Activated B cell treated with CpG ODN at 0.5 μM for 24 hours (primary cell): ENCODE results near the gene COG2. TPM values are rescaled to one million over a fixed set of nuclear protein-coding genes. Genes with fewer than 3 reads are reported as not detected.

Experiments
- ATAC-seq: fragments of 200-7000 bp; cut with Tn5 transposase; one replicate; pipeline ENCODE4 v1.10.0; 2021; ENCODE audit warnings: low read depth, mild to moderate bottlenecking, moderate library complexity
- CTCF ChIA-PET: fragments of 350-600 bp; sonication (Branson Sonifier 250); formaldehyde crosslinking; loops from one replicate; lab custom pipeline; 2021; ENCODE audit warnings: antibody characterized with exemption; lab: Charles Lee
- POLR2A ChIA-PET: fragments of 350-600 bp; sonication (Branson Sonifier 250); formaldehyde crosslinking; loops from one replicate; lab custom pipeline; 2021; ENCODE audit warnings: antibody characterized with exemption; lab: Charles Lee
- DNase-seq: peaks from one replicate; pipeline ENCODE4 v3.0.0; 2022
- H3K27ac Mint-ChIP-seq: one replicate; pipeline ENCODE4 v1.8.0; 2020; ENCODE audit warnings: mixed read lengths
- H3K27me3 Mint-ChIP-seq: one replicate; pipeline ENCODE4 v1.8.0; 2021; ENCODE audit warnings: mixed read lengths
- H3K36me3 Mint-ChIP-seq: one replicate; pipeline ENCODE4 v1.8.0; 2021; ENCODE audit warnings: low read depth, mixed read lengths
- H3K4me1 Mint-ChIP-seq: one replicate; pipeline ENCODE4 v1.8.0; 2021; ENCODE audit warnings: mixed read lengths
- H3K4me3 Mint-ChIP-seq: one replicate; pipeline ENCODE4 v1.8.0; 2020; ENCODE audit warnings: mild to moderate bottlenecking, mixed read lengths
- H3K9me3 Mint-ChIP-seq: one replicate; pipeline ENCODE4 v1.8.0; 2020; ENCODE audit warnings: mixed read lengths
- CTCF ChIP-seq: fragments of 200-600 bp; IDR thresholded peaks from one replicate; pipeline ENCODE4 v1.8.0; 2022; ENCODE audit warnings: antibody characterized with exemption, mild to moderate bottlenecking
- intact Hi-C: fragments of 100-400 bp; cut with micrococcal nuclease; formaldehyde crosslinking; loops from one replicate; pipeline ENCODE4 v1.15.1; 2024
- total RNA-seq: library from RNA; stranded (reverse); gene quantifications from 2 replicates; pipeline ENCODE4 v1.2.3, GENCODE V29; 2022

The COG2 gene
- total RNA-seq, 1 donor from 2014 or later: 39.0 TPM

- Mint-ChIP-seq H3K4me3 (no peak overlapping the region), H3K4me1 (no peaks in the 10 kb centered on the region), H3K9me3 (no peaks in the 10 kb centered on the region), H3K27me3 (no peaks in the 10 kb centered on the region), H3K27ac (no peak overlapping the region), H3K36me3 (peaks cover 86% of the 10 kb centered on the region)
- DNase-seq (no peak), ATAC-seq (no peak)
- intact Hi-C loops: no loop called here
- CTCF ChIA-PET: no interaction called here
- POLR2A ChIA-PET: no interaction called here
- no peak for TF ChIP-seq CTCF
Measured at GRCh38 chr1:230684998-230685397, 42.7 kb downstream of the COG2 start.

- Mint-ChIP-seq H3K36me3 (peaks cover 87% of the 10 kb centered on the region), H3K27me3 (no peaks in the 10 kb centered on the region), H3K27ac (no peak overlapping the region), H3K4me1 (no peaks in the 10 kb centered on the region), H3K9me3 (no peaks in the 10 kb centered on the region), H3K4me3 (no peak overlapping the region)
- ATAC-seq (no peak), DNase-seq (no peak)
- CTCF ChIA-PET: no interaction called here
- POLR2A ChIA-PET: no interaction called here
- intact Hi-C loops: no loop called here
- no peak for TF ChIP-seq CTCF
Measured at GRCh38 chr1:230686747-230687146, 44.5 kb downstream of the COG2 start.

GRCh38 chr1:230690101-230690500, 47.8 kb downstream of the COG2 start:
- POLR2A ChIA-PET: no interaction called here
- ATAC-seq (no peak), DNase-seq (no peak)
- peaks cover 85% of the 10 kb centered on the region for H3K36me3 Mint-ChIP-seq
- TF ChIP-seq CTCF: no peak
- H3K4me1 Mint-ChIP-seq: no peaks in the 10 kb centered on the region
- no peak overlapping the region for H3K4me3 Mint-ChIP-seq
- CTCF ChIA-PET: no interaction called here
- intact Hi-C loops: no loop called here
- H3K27me3 Mint-ChIP-seq: no peaks in the 10 kb centered on the region
- no peak overlapping the region for H3K27ac Mint-ChIP-seq
- no peaks in the 10 kb centered on the region for H3K9me3 Mint-ChIP-seq

- no peak overlapping the region for H3K4me3 Mint-ChIP-seq
Measured at GRCh38 chr1:230691615-230692014, 49.3 kb downstream of the COG2 start.

GRCh38 chr1:230693221-230693620, 50.9 kb downstream of the COG2 start:
- no peak for TF ChIP-seq CTCF

More at GRCh38 chr1:230691615-230692014, 49.3 kb downstream of the COG2 start:
- no peaks in the 10 kb centered on the region for H3K9me3 Mint-ChIP-seq
- TF ChIP-seq CTCF: no peak
- peaks cover 71% of the 10 kb centered on the region for H3K36me3 Mint-ChIP-seq
- no peaks in the 10 kb centered on the region for H3K4me1 Mint-ChIP-seq
- intact Hi-C loops: no loop called here
- DNase-seq (no peak), ATAC-seq (no peak)
- H3K27me3 Mint-ChIP-seq: no peaks in the 10 kb centered on the region
- POLR2A ChIA-PET: no interaction called here
- no peak overlapping the region for H3K27ac Mint-ChIP-seq
- CTCF ChIA-PET: no interaction called here

More at GRCh38 chr1:230693221-230693620, 50.9 kb downstream of the COG2 start:
- Mint-ChIP-seq H3K4me3 (no peak overlapping the region), H3K9me3 (no peaks in the 10 kb centered on the region), H3K27me3 (no peaks in the 10 kb centered on the region), H3K27ac (no peak overlapping the region), H3K4me1 (no peaks in the 10 kb centered on the region), H3K36me3 (peaks cover 56% of the 10 kb centered on the region)
- POLR2A ChIA-PET: no interaction called here
- DNase-seq (no peak), ATAC-seq (no peak)
- CTCF ChIA-PET: no interaction called here
- intact Hi-C loops: no loop called here
